ENCODE measurements around the gene UBR3.

DNA sequence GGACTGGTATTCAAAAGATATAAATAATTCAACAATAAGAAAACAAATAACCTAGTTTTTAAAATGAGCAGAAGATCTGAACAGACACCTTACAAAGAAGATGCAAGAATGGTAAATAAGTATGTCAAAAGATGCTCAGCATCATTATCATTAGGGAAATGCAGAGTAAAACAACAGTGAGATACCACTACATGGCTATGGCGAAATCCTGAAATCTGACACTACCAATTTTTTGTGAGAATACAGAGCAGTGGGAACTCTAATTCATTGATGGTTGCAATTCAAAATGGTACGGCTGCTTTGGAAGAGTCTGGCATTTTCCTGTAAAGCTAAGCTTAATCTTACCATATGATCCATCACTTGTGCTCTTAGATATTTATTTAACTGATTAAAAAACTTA lies 151.8 kb downstream of the UBR3 start:
- TF ChIP-seq, protein P1, sequence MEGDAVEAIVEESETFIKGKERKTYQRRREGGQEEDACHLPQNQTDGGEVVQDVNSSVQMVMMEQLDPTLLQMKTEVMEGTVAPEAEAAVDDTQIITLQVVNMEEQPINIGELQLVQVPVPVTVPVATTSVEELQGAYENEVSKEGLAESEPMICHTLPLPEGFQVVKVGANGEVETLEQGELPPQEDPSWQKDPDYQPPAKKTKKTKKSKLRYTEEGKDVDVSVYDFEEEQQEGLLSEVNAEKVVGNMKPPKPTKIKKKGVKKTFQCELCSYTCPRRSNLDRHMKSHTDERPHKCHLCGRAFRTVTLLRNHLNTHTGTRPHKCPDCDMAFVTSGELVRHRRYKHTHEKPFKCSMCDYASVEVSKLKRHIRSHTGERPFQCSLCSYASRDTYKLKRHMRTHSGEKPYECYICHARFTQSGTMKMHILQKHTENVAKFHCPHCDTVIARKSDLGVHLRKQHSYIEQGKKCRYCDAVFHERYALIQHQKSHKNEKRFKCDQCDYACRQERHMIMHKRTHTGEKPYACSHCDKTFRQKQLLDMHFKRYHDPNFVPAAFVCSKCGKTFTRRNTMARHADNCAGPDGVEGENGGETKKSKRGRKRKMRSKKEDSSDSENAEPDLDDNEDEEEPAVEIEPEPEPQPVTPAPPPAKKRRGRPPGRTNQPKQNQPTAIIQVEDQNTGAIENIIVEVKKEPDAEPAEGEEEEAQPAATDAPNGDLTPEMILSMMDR (conservative IDR thresholded peaks at IDR 0.05; ENCODE audit: low read depth, low read length), result no peak
- no peak for TF ChIP-seq SMC3 (IDR thresholded peaks at IDR 0.05; ENCODE audit: low read depth, low read length)
